HL-60 (cell line): ENCODE measurements around the gene EFL1.
"Not testable (repeated sequence)": the region's sequence is repeated elsewhere in the genome, so short reads cannot be mapped to it uniquely, and the experiment has no call there.

Experiments used
- GABPA ChIP-seq: IDR thresholded peaks from 2 replicates; pipeline ENCODE4 v1.6.1; 2012; ENCODE audit warnings: low read depth
- POLR2AphosphoS5 ChIP-seq: IDR thresholded peaks from 2 replicates; pipeline ENCODE4 v1.6.1; 2012; ENCODE audit warnings: low read depth
- SPI1 ChIP-seq: IDR thresholded peaks from 2 replicates; pipeline ENCODE4 v1.6.1; 2012; ENCODE audit warnings: low read depth, mild to moderate bottlenecking, borderline replicate concordance
- TF ChIP-seq, protein P1 (sequence below): IDR thresholded peaks from one replicate; pipeline ENCODE4 v1.5.1; 2011; ENCODE audit warnings: low read length, control low read depth, inconsistent platforms; ENCODE audit not compliant: insufficient read depth
- TF ChIP-seq, protein P2 (sequence below): IDR thresholded peaks from 2 replicates; pipeline ENCODE4 v1.6.1; 2012; ENCODE audit warnings: low read depth; ENCODE audit not compliant: insufficient replicate concordance

DNA sequence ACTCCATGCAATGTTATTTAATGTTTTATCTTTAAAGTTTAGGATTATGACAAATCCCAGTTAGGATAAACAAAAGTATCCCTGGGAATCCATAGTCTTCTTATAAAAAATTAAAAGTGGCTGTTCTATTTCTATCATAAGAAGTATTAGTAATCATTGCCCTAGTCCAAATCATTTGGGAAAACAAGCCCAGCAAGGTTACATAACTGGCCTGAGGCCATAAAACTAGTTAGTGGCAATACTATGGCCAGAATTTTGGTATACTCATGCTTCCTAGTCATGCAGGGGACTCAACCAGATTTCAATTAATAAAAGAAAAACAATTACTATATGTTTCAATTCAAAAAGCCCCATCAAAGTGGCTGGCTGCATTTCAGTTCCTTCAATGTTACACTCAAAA, 50.3 kb downstream of the EFL1 start:
- TF ChIP-seq, protein P1, sequence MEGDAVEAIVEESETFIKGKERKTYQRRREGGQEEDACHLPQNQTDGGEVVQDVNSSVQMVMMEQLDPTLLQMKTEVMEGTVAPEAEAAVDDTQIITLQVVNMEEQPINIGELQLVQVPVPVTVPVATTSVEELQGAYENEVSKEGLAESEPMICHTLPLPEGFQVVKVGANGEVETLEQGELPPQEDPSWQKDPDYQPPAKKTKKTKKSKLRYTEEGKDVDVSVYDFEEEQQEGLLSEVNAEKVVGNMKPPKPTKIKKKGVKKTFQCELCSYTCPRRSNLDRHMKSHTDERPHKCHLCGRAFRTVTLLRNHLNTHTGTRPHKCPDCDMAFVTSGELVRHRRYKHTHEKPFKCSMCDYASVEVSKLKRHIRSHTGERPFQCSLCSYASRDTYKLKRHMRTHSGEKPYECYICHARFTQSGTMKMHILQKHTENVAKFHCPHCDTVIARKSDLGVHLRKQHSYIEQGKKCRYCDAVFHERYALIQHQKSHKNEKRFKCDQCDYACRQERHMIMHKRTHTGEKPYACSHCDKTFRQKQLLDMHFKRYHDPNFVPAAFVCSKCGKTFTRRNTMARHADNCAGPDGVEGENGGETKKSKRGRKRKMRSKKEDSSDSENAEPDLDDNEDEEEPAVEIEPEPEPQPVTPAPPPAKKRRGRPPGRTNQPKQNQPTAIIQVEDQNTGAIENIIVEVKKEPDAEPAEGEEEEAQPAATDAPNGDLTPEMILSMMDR = not testable (repeated sequence)
- TF ChIP-seq POLR2AphosphoS5, GABPA, SPI1: not testable (repeated sequence)
- TF ChIP-seq, protein P2, sequence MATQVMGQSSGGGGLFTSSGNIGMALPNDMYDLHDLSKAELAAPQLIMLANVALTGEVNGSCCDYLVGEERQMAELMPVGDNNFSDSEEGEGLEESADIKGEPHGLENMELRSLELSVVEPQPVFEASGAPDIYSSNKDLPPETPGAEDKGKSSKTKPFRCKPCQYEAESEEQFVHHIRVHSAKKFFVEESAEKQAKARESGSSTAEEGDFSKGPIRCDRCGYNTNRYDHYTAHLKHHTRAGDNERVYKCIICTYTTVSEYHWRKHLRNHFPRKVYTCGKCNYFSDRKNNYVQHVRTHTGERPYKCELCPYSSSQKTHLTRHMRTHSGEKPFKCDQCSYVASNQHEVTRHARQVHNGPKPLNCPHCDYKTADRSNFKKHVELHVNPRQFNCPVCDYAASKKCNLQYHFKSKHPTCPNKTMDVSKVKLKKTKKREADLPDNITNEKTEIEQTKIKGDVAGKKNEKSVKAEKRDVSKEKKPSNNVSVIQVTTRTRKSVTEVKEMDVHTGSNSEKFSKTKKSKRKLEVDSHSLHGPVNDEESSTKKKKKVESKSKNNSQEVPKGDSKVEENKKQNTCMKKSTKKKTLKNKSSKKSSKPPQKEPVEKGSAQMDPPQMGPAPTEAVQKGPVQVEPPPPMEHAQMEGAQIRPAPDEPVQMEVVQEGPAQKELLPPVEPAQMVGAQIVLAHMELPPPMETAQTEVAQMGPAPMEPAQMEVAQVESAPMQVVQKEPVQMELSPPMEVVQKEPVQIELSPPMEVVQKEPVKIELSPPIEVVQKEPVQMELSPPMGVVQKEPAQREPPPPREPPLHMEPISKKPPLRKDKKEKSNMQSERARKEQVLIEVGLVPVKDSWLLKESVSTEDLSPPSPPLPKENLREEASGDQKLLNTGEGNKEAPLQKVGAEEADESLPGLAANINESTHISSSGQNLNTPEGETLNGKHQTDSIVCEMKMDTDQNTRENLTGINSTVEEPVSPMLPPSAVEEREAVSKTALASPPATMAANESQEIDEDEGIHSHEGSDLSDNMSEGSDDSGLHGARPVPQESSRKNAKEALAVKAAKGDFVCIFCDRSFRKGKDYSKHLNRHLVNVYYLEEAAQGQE = not testable (repeated sequence)
